Astrocyte (in vitro differentiated cells and primary cell): ENCODE measurements around the gene FRS2. TPM values are rescaled to one million over a fixed set of nuclear protein-coding genes. Genes with fewer than 3 reads are reported as not detected.

Experiments used
- DNase-seq: peaks from one replicate; pipeline ENCODE4 v3.0.0-alpha.2; 2010; ENCODE audit warnings: low read depth
- FAIRE-seq: peaks from 2 replicates; lab custom pipeline; 2011; peaks lifted over from hg19 to GRCh38; lab: Jason Lieb, UNC
- H2AFZ ChIP-seq: 2 replicates; pipeline ENCODE4 v1.6.0; 2012; ENCODE audit warnings: low read depth, low read length, inconsistent platforms
- H3K27ac ChIP-seq: 2 replicates; pipeline ENCODE4 v1.5.1; 2011; ENCODE audit warnings: low read depth, low read length, inconsistent platforms
- H3K27me3 ChIP-seq: 2 replicates; pipeline ENCODE4 v1.6.0; 2011; ENCODE audit warnings: low read length, inconsistent platforms; ENCODE audit not compliant: insufficient read depth
- H3K36me3 ChIP-seq: 2 replicates; pipeline ENCODE4 v1.5.1; 2011; ENCODE audit warnings: low read length, inconsistent platforms; ENCODE audit not compliant: insufficient read depth
- H3K4me1 ChIP-seq: 2 replicates; pipeline ENCODE4 v1.5.1; 2011; ENCODE audit warnings: low read length, inconsistent platforms; ENCODE audit not compliant: insufficient read depth
- H3K4me2 ChIP-seq: 2 replicates; pipeline ENCODE4 v1.6.0; 2012; ENCODE audit warnings: low read length, inconsistent platforms
- H3K4me3 ChIP-seq: 2 replicates; pipeline ENCODE4 v1.5.1; 2011; ENCODE audit warnings: low read depth, mild to moderate bottlenecking, low read length, inconsistent platforms; ENCODE audit not compliant: insufficient read depth
- H3K79me2 ChIP-seq: 2 replicates; pipeline ENCODE4 v1.6.0; 2012; ENCODE audit warnings: mild to moderate bottlenecking, low read length, inconsistent platforms; ENCODE audit not compliant: insufficient read depth
- H3K9ac ChIP-seq: 2 replicates; pipeline ENCODE4 v1.6.0; 2012; ENCODE audit warnings: mild to moderate bottlenecking, low read length, inconsistent platforms
- H3K9me3 ChIP-seq: 2 replicates; pipeline ENCODE4 v1.5.1; 2012; ENCODE audit warnings: low read depth, mild to moderate bottlenecking, low read length, inconsistent platforms; ENCODE audit not compliant: insufficient read depth
- H4K20me1 ChIP-seq: 2 replicates; pipeline ENCODE4 v1.6.0; 2012; ENCODE audit warnings: low read length, inconsistent platforms; ENCODE audit not compliant: insufficient read depth
- H3K27ac Mint-ChIP-seq: one replicate; pipeline ENCODE4 v1.8.0; 2021; ENCODE audit warnings: mild to moderate bottlenecking, mixed read lengths; ENCODE audit not compliant: unreplicated experiment
- H3K27me3 Mint-ChIP-seq: one replicate; pipeline ENCODE4 v1.8.0; 2021; ENCODE audit warnings: low read depth, mixed read lengths; ENCODE audit not compliant: unreplicated experiment
- H3K36me3 Mint-ChIP-seq: one replicate; pipeline ENCODE4 v1.8.0; 2021; ENCODE audit warnings: low read depth, mixed read lengths; ENCODE audit not compliant: unreplicated experiment
- H3K4me1 Mint-ChIP-seq: one replicate; pipeline ENCODE4 v1.8.0; 2021; ENCODE audit warnings: low read depth, mixed read lengths; ENCODE audit not compliant: unreplicated experiment
- H3K4me3 Mint-ChIP-seq: one replicate; pipeline ENCODE4 v1.8.0; 2021; ENCODE audit warnings: mild to moderate bottlenecking, moderate library complexity, mixed read lengths; ENCODE audit not compliant: unreplicated experiment
- H3K9me3 Mint-ChIP-seq: one replicate; pipeline ENCODE4 v1.8.0; 2021; ENCODE audit warnings: mild to moderate bottlenecking, mixed read lengths; ENCODE audit not compliant: unreplicated experiment
- EZH2 ChIP-seq: IDR thresholded peaks from 2 replicates; pipeline ENCODE4 v1.6.1; 2012; ENCODE audit warnings: mild to moderate bottlenecking, low read length, inconsistent platforms; ENCODE audit not compliant: insufficient read depth
- total RNA-seq: library from RNA; stranded (reverse); gene quantifications from 2 replicates; pipeline ENCODE4 v1.2.1, GENCODE V29; 2021
- TF ChIP-seq, protein P1 (sequence below): IDR thresholded peaks from 2 replicates; pipeline ENCODE4 v1.5.1; 2011; ENCODE audit warnings: low read depth, mild to moderate bottlenecking, inconsistent platforms, low read length, moderate library complexity; ENCODE audit not compliant: insufficient read depth

Gene FRS2
- total RNA-seq, 1 donor from 2014 or later: 60.9 TPM

DNA sequence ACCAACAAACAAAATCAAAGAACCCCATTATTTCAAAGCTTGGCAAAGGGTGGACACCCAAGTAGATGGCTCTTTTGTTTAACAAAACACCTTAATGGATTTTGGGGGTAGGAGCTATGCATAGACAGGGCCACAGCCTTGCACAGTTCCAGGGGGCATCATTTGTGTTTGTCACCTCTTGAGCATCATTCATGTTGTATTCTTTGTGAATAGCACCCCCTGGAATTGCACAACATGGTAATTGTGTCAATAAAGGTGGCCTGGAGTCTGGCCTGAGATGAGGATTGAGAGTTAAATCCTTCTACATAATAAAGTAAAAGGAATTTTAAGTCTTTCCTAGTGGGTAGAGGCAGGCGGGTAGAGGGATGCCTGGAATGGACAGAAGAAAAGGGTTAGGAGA is 3.3 kb upstream of the FRS2 start:
- H3K4me3 Mint-ChIP-seq: no peak overlapping the region
- no peaks in the 10 kb centered on the region for H3K9me3 Mint-ChIP-seq
- no peak overlapping the region for H2AFZ ChIP-seq
- no peaks in the 10 kb centered on the region for H3K27me3 ChIP-seq
- H3K9me3 ChIP-seq: no peaks in the 10 kb centered on the region
- FAIRE-seq: no peak
- H3K27me3 Mint-ChIP-seq: no peaks in the 10 kb centered on the region
- no peak overlapping the region for H3K4me2 ChIP-seq
- peaks cover 6% of the 10 kb centered on the region for H3K4me1 ChIP-seq
- no peak overlapping the region for H3K27ac ChIP-seq
- H3K4me1 Mint-ChIP-seq: peaks cover 10% of the 10 kb centered on the region
- peaks cover 17% of the 10 kb centered on the region for H3K79me2 ChIP-seq
- no peaks in the 10 kb centered on the region for H3K36me3 ChIP-seq
- no peaks in the 10 kb centered on the region for H3K36me3 Mint-ChIP-seq
- no peak for TF ChIP-seq EZH2
- TF ChIP-seq, protein P1, sequence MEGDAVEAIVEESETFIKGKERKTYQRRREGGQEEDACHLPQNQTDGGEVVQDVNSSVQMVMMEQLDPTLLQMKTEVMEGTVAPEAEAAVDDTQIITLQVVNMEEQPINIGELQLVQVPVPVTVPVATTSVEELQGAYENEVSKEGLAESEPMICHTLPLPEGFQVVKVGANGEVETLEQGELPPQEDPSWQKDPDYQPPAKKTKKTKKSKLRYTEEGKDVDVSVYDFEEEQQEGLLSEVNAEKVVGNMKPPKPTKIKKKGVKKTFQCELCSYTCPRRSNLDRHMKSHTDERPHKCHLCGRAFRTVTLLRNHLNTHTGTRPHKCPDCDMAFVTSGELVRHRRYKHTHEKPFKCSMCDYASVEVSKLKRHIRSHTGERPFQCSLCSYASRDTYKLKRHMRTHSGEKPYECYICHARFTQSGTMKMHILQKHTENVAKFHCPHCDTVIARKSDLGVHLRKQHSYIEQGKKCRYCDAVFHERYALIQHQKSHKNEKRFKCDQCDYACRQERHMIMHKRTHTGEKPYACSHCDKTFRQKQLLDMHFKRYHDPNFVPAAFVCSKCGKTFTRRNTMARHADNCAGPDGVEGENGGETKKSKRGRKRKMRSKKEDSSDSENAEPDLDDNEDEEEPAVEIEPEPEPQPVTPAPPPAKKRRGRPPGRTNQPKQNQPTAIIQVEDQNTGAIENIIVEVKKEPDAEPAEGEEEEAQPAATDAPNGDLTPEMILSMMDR: no peak
- DNase-seq: no peak
- H3K27ac Mint-ChIP-seq: no peak overlapping the region
- H3K9ac ChIP-seq: no peak overlapping the region
- no peak overlapping the region for H3K4me3 ChIP-seq
- peaks cover 12% of the 10 kb centered on the region for H4K20me1 ChIP-seq

DNA sequence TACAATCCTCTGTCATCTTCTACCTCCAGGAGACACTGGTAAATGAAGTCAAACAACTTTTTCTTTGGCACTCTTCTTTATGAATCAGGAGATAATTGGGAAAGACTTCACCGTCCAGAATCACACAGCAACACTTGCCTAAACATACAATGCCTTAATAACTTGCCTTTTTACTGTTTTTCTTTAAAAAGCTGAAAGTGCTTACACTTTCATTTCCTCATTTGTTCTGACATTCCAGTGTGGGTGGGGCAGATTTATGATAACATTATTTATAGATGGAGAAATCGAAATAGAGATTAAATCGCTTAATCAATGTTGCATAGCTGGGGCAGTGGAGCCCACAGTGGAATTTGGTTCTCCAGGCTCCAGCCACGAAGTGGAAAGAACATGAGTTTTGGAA is 2.8 kb upstream of the FRS2 start:
- Mint-ChIP-seq H3K27ac (no peak overlapping the region), H3K4me1 (peaks cover 14% of the 10 kb centered on the region), H3K36me3 (no peaks in the 10 kb centered on the region), H3K27me3 (no peaks in the 10 kb centered on the region), H3K4me3 (no peak overlapping the region), H3K9me3 (no peaks in the 10 kb centered on the region)
- Histone ChIP-seq H3K4me3 (no peak overlapping the region), H3K79me2 (peaks cover 22% of the 10 kb centered on the region), H3K4me1 (peaks cover 7% of the 10 kb centered on the region), H4K20me1 (peaks cover 17% of the 10 kb centered on the region), H2AFZ (no peak overlapping the region), H3K27me3 (no peaks in the 10 kb centered on the region), H3K4me2 (no peak overlapping the region), H3K9ac (no peak overlapping the region), H3K36me3 (no peaks in the 10 kb centered on the region), H3K9me3 (no peaks in the 10 kb centered on the region), H3K27ac (no peak overlapping the region)
- TF ChIP-seq, protein P1: no peak
- no peak for TF ChIP-seq EZH2
- FAIRE-seq (no peak), DNase-seq (no peak)

DNA sequence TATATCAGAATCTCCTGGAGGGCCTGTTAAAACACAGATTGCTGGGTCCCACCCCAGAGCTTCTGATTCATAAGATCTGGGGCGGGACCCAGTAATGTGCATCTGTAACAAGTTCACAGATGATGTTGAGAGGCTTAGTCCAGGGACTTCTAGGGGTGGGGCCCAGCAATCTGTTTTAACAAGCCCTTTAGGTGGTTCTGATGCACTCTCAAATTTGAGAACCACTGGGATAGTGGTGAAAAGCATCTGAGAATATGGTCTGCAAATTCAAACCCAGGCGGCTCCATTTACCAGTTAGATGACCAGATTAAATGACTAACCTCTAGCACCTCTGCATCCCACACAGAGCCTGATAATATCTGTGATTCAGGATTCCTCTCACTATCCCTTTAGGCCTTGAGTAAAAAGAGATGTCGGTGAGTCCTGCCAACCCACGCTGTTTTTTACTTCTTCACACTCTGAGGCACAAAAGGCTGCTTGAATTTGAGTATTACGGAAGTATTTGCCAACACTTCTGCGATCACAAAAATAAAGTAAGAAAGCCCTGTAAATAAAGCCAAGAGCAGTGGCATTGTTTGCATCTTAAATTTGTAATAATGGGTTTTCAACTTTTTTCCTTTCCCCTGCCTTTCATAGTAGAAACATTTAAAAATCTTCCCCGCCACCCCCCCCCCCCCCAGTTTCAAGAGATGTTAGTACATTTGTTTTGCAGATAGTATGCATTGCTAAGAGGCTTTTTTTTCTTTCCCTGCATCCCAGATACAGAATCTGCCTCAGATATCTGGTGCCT is 1.8 kb upstream of the FRS2 start:
- H3K4me3 Mint-ChIP-seq: no peak overlapping the region
- H3K36me3 ChIP-seq: no peaks in the 10 kb centered on the region
- H3K4me1 ChIP-seq: peaks cover 7% of the 10 kb centered on the region
- peak; percentile 32 for DNase-seq
- no peaks in the 10 kb centered on the region for H3K27me3 ChIP-seq
- TF ChIP-seq EZH2: no peak
- TF ChIP-seq, protein P1: no peak
- no peaks in the 10 kb centered on the region for H3K9me3 Mint-ChIP-seq
- H3K27me3 Mint-ChIP-seq: no peaks in the 10 kb centered on the region
- peaks cover 32% of the 10 kb centered on the region for H3K79me2 ChIP-seq
- H2AFZ ChIP-seq: peak overlapping the region; percentile 45
- H3K9me3 ChIP-seq: no peaks in the 10 kb centered on the region
- no peak overlapping the region for H3K4me2 ChIP-seq
- peaks cover 28% of the 10 kb centered on the region for H4K20me1 ChIP-seq
- H3K27ac Mint-ChIP-seq: peak overlapping the region; percentile 53
- no peak overlapping the region for H3K9ac ChIP-seq
- no peak overlapping the region for H3K4me3 ChIP-seq
- peaks cover 20% of the 10 kb centered on the region for H3K4me1 Mint-ChIP-seq
- FAIRE-seq: peak; percentile 45
- no peak overlapping the region for H3K27ac ChIP-seq
- H3K36me3 Mint-ChIP-seq: peaks cover 2% of the 10 kb centered on the region
